Brain microvascular endothelial cell (primary cell): ENCODE data around the gene YPEL3.

Source experiments
- DNase-seq: peaks from one replicate; pipeline ENCODE4 v3.0.0-alpha.2; 2020
- H3K27ac ChIP-seq: fragments of 250-450 bp; sonication (Bioruptor Pico); 2 replicates; pipeline ENCODE4 v1.5.1; 2020; ENCODE audit warnings: mild to moderate bottlenecking, moderate library complexity
- H3K27me3 ChIP-seq: fragments of 250-450 bp; sonication (Bioruptor Pico); replicated peaks from 2 replicates; pipeline ENCODE4 v1.5.1; 2020; ENCODE audit warnings: mild to moderate bottlenecking
- H3K36me3 ChIP-seq: fragments of 250-450 bp; sonication (Bioruptor Pico); replicated peaks from 2 replicates; pipeline ENCODE4 v1.5.1; 2020; ENCODE audit warnings: mild to moderate bottlenecking
- H3K4me3 ChIP-seq: 2 replicates; pipeline ENCODE4 v1.5.1; 2011; ENCODE audit warnings: low read depth, mild to moderate bottlenecking, control low read depth, low read length, moderate library complexity
- CTCF ChIP-seq: IDR thresholded peaks from 2 replicates; pipeline ENCODE4 v1.5.1; 2011; ENCODE audit warnings: low read depth, mild to moderate bottlenecking, moderate library complexity, low read length, control low read depth, inconsistent platforms; ENCODE audit errors: missing control alignments
- in situ Hi-C: cut with HindIII; loops from 2 replicates; pipeline ENCODE4 v1.10.0; 2017; ENCODE audit warnings: low sequenced_read_pairs, low pct_ligation_motif_present

YPEL3 gene

GRCh38 chr16:30095166-30096078 lies 591 bp downstream of the YPEL3 start:
- in situ Hi-C loops: no loop called here
- no peak for DNase-seq
- H3K36me3 ChIP-seq: no peaks in the 10 kb centered on the region
- peak overlapping the region; percentile 39 for H3K27ac ChIP-seq
- H3K4me3 ChIP-seq: peak overlapping the region; percentile 58
- no peaks in the 10 kb centered on the region for H3K27me3 ChIP-seq
- no peak for TF ChIP-seq CTCF

- no peak for TF ChIP-seq CTCF
- in situ Hi-C loops: no loop called here
- Histone ChIP-seq H3K4me3 (no peak overlapping the region), H3K36me3 (no peaks in the 10 kb centered on the region), H3K27me3 (no peaks in the 10 kb centered on the region), H3K27ac (no peak overlapping the region)
- no peak for DNase-seq
Observed at GRCh38 chr16:30094541-30095165, 1.4 kb downstream of the YPEL3 start.

- peak; percentile 44 for DNase-seq
- in situ Hi-C loops: no loop called here
- H3K27me3 ChIP-seq: no peaks in the 10 kb centered on the region
- H3K36me3 ChIP-seq: no peaks in the 10 kb centered on the region
- no peak overlapping the region for H3K27ac ChIP-seq
- peak; percentile 88 for TF ChIP-seq CTCF
- peak overlapping the region; percentile 62 for H3K4me3 ChIP-seq
Observed at GRCh38 chr16:30092373-30093010, 3.5 kb downstream of the YPEL3 start.

GRCh38 chr16:30091474-30092372 lies 4.3 kb downstream of the YPEL3 start, which contains the start of gene TBX6:
Gene TBX6 (minus strand): TSS chr16:30091924. CDS start chr16:30091193, 731 bp downstream.
- TF ChIP-seq CTCF: peak; percentile 69
- Histone ChIP-seq H3K36me3 (no peaks in the 10 kb centered on the region), H3K4me3 (peak within 1 kb of the TSS; percentile 62), H3K27me3 (no peaks in the 10 kb centered on the region), H3K27ac (no peak within 1 kb of the TSS)
- in situ Hi-C loops: no loop called here
- DNase-seq: peak; percentile 82

- in situ Hi-C loops: no loop called here
- TF ChIP-seq CTCF: no peak
- no peaks in the 10 kb centered on the region for H3K27me3 ChIP-seq
- DNase-seq: no peak
- no peak overlapping the region for H3K27ac ChIP-seq
- peaks cover under 1% of the 10 kb centered on the region for H3K36me3 ChIP-seq
- H3K4me3 ChIP-seq: no peak overlapping the region
Observed at GRCh38 chr16:30090610-30091331, 5.2 kb downstream of the YPEL3 start.
